Glomerular endothelial cell (primary cell): ENCODE data around the gene TOGARAM2. TPM values are rescaled to one million over a fixed set of nuclear protein-coding genes. Genes with fewer than 3 reads are reported as not detected.

Experiments used
- DNase-seq: peaks from one replicate; pipeline ENCODE4 v3.0.0-alpha.2; 2011; ENCODE audit warnings: low read depth, low spot score; ENCODE audit errors: extremely low read depth
- total RNA-seq: library from RNA; depleted of rRNA; stranded (reverse); fragments of >200 nt; gene quantifications from 2 replicates; pipeline ENCODE4 v1.2.3, GENCODE V29; 2015

The TOGARAM2 gene
- total RNA-seq, result not detected in 2 replicates

GRCh38 chr2:28981016-28981441 lies at the start of gene TOGARAM2:
TOGARAM2 (plus strand) TSS chr2:28981298; CDS start chr2:28994835, 13,537 bp downstream.
- DNase-seq, result no peak

GRCh38 chr2:28934769-28935168 lies 46.3 kb upstream of the TOGARAM2 start:
- DNase-seq, result no peak

GRCh38 chr2:28941008-28941407 lies 40.1 kb upstream of the TOGARAM2 start:
- no peak for DNase-seq

- DNase-seq, result no peak
Measured at GRCh38 chr2:28944535-28945248, 36.4 kb upstream of the TOGARAM2 start.

- no peak for DNase-seq
Measured at GRCh38 chr2:28948160-28948559, 32.9 kb upstream of the TOGARAM2 start.

GRCh38 chr2:28949190-28949589 lies 31.9 kb upstream of the TOGARAM2 start:
- no peak for DNase-seq

GRCh38 chr2:28949617-28950305 lies 31.3 kb upstream of the TOGARAM2 start:
- DNase-seq, result no peak

- no peak for DNase-seq
Measured at GRCh38 chr2:28950941-28951630, 30.0 kb upstream of the TOGARAM2 start.

- no peak for DNase-seq
Measured at GRCh38 chr2:28951910-28952835, 28.9 kb upstream of the TOGARAM2 start.

GRCh38 chr2:28952836-28953211 lies 28.3 kb upstream of the TOGARAM2 start:
- no peak for DNase-seq

- DNase-seq, result no peak
Measured at GRCh38 chr2:28955467-28955866, 25.6 kb upstream of the TOGARAM2 start.

- DNase-seq, result no peak
Measured at GRCh38 chr2:28956415-28956826, 24.7 kb upstream of the TOGARAM2 start.

- DNase-seq, result no peak
Measured at GRCh38 chr2:28956890-28957289, 24.2 kb upstream of the TOGARAM2 start.

- peak; percentile 52 for DNase-seq
Measured at GRCh38 chr2:28958689-28959088, 22.4 kb upstream of the TOGARAM2 start.

GRCh38 chr2:28960401-28960800 lies 20.7 kb upstream of the TOGARAM2 start:
- DNase-seq, result no peak

- no peak for DNase-seq
Measured at GRCh38 chr2:28962505-28962904, 18.6 kb upstream of the TOGARAM2 start.

GRCh38 chr2:28970464-28971160 lies 10.5 kb upstream of the TOGARAM2 start:
- DNase-seq, result no peak

- no peak for DNase-seq
Measured at GRCh38 chr2:28972778-28973335, 8.2 kb upstream of the TOGARAM2 start.

GRCh38 chr2:28974252-28974651 lies 6.8 kb upstream of the TOGARAM2 start:
- DNase-seq, result no peak

GRCh38 chr2:28975671-28976070 lies 5.4 kb upstream of the TOGARAM2 start:
- DNase-seq, result no peak
